Stimulated activated naive CD8-positive, alpha-beta T cell treated with anti-CD3 and anti-CD28 coated beads, Interleukin-15, Interleukin-2, amounts not matched to agents 100 ng/mL and 50 ng/mL, for 24 hours (primary cell): ENCODE measurements around the gene MTCP1.
A peak's percentile ranks its signal among the peaks of the same experiment; 100 is the strongest.

Experiments used
- H3K27ac Mint-ChIP-seq: one replicate; pipeline ENCODE4 v1.8.0; 2021; ENCODE audit warnings: mild to moderate bottlenecking, mixed read lengths
- H3K27me3 Mint-ChIP-seq: one replicate; pipeline ENCODE4 v1.8.0; 2021; ENCODE audit warnings: mixed read lengths
- H3K36me3 Mint-ChIP-seq: one replicate; pipeline ENCODE4 v1.8.0; 2021; ENCODE audit warnings: low read depth, mixed read lengths
- H3K4me1 Mint-ChIP-seq: one replicate; pipeline ENCODE4 v1.8.0; 2021; ENCODE audit warnings: low read depth, mixed read lengths
- H3K4me3 Mint-ChIP-seq: one replicate; pipeline ENCODE4 v1.8.0; 2021; ENCODE audit warnings: mild to moderate bottlenecking, mixed read lengths
- H3K9me3 Mint-ChIP-seq: one replicate; pipeline ENCODE4 v1.8.0; 2021; ENCODE audit warnings: mixed read lengths

Gene MTCP1, protein sequence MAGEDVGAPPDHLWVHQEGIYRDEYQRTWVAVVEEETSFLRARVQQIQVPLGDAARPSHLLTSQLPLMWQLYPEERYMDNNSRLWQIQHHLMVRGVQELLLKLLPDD

DNA sequence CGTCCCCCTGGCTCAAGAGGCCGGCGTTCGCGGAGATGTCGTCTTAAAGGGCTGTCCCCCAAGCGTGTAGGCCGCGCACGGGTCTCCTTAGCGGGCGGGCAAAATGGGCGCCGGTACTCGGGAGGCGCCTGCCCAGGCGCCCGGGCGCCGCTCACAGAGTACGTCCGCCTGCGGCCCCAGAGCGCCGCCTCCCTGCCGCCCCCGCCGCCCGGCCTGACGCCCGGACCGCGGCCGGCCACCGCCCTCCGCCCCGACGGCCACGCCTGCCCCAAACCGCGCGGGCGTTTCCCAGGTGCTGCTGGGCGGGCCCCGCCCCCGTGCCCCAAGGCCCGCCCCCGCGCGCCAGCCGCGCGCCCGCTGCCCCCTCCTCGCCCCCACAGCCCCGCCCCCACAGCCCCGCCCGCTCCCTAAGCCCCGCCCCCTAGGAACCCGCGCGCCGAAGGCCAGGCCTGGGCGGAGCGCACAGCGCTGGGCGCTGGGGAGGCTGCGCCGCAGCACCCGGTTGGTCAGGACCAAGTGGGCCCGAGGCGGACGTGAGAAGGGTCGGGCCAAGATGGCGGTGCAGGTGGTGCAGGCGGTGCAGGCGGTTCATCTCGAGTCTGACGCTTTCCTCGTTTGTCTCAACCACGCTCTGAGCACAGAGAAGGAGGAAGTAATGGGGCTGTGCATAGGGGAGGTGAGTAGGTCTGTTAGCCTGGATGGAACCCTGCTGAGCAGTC, at the start of gene MTCP1, which contains the start of the genes BRCC3 and CMC4:
TSS of gene MTCP1 (minus strand) at position 162 of the 719 bp plus-strand sequence. CDS start 5,126 bp downstream, outside the sequence.
TSS of gene BRCC3 (plus strand) at position 534 of the 719 bp plus-strand sequence. CDS start at position 554, 20 bp downstream.
TSS of gene CMC4 (minus strand) at position 162 of the 719 bp plus-strand sequence. CDS start 7,113 bp downstream, outside the sequence.
- Mint-ChIP-seq H3K36me3 (peaks cover 37% of the 10 kb centered on the region), H3K9me3 (no peaks in the 10 kb centered on the region), H3K4me1 (peaks cover 65% of the 10 kb centered on the region), H3K27ac (peak within 1 kb of the TSS; percentile 90), H3K27me3 (no peaks in the 10 kb centered on the region), H3K4me3 (peak within 1 kb of the TSS; percentile 92)

DNA sequence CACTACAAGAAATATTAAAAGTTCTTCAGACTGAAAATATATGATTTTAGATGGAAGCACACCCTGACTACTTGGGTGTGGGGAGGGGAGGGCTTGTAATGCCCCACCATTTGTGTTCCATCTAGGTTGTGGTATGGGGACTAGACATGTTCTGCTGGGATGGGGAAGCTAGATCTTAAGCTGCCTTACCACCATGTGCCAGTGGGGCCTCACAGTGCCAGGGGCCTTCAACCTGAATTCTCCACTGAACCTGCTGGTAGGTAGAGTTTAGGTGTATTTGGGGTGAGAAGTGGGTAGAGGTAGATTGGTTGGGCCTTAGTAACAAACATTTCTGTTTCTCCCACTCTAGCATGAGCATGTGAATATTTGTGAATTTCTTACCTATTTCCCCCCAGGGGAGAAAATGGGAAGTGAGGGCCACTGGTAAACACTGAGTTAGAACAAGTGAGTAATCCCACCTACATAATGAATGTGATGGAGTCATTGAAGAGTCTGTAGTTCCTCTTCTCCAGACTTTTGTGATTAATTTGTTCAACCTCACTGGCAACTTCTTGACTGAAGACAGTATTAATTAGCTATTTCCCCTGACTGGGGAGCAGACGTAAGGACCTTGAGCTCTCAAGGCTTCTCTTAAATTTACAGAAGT, 44.4 kb upstream of the MTCP1 start:
- Mint-ChIP-seq H3K36me3 (peaks cover 49% of the 10 kb centered on the region), H3K4me1 (no peaks in the 10 kb centered on the region), H3K9me3 (no peaks in the 10 kb centered on the region), H3K27me3 (no peaks in the 10 kb centered on the region), H3K4me3 (no peak overlapping the region), H3K27ac (no peak overlapping the region)

DNA sequence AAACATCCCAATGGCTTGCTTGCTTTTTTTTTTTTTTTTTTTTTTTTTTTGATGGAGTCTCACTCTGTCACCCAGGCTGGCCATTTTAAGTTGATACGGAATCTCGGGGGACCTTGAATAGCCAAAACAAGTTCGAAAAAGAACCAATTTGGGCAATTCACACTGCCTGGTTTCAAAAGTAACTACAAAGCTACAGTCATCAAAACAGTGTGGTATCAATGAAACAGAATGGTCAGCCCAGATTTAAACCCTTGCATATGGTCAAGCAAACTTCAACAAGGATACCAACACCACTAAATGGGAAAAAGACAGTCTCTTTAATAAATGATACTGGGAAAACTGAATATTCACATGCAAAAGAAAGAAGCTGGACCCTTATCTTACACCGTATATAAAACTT, 42.2 kb upstream of the MTCP1 start:
- Mint-ChIP-seq H3K27ac (no peak overlapping the region), H3K9me3 (no peaks in the 10 kb centered on the region), H3K36me3 (peaks cover 52% of the 10 kb centered on the region), H3K4me1 (peaks cover 8% of the 10 kb centered on the region), H3K27me3 (no peaks in the 10 kb centered on the region), H3K4me3 (no peak overlapping the region)

DNA sequence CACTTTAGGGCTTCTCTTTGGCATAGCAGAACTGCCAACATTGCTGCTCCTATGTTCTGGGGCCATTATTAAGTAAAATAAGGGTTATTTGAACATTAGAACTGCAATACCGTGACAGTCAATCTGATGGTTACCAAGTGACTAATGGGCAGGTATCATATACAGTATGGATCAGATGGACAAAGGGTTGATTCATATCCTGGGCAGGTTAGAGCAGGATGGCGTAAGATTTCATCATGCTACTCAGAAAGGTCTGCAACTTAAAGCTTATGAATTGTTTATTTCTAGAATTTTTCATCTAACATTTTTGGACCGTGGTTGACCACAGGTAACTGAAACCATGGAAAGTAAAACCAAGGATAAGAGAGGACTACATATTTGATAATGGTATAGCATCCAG, 41.2 kb upstream of the MTCP1 start:
- no peaks in the 10 kb centered on the region for H3K9me3 Mint-ChIP-seq
- no peak overlapping the region for H3K4me3 Mint-ChIP-seq
- peaks cover 15% of the 10 kb centered on the region for H3K4me1 Mint-ChIP-seq
- H3K27ac Mint-ChIP-seq = no peak overlapping the region
- H3K27me3 Mint-ChIP-seq = no peaks in the 10 kb centered on the region
- peaks cover 60% of the 10 kb centered on the region for H3K36me3 Mint-ChIP-seq

DNA sequence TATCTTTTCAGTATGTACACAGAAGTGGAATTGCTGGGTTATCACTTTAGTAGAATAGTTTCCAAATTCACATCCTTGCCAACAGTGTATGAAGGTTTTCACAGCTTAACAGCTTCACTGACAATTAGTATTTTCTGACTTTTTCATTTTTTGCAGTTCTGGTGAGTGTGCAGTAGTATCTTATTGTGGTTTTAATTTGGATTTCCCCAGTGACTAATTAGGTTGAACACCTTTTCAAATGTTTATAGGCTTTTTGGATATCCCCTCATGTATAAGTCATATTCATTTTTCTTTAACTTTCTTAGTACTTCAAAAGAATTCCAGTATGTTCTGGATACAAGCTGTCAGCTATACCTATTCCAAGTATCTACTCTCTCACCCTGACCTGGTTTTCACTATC, 37.5 kb upstream of the MTCP1 start:
- Mint-ChIP-seq H3K9me3 (no peaks in the 10 kb centered on the region), H3K4me3 (no peak overlapping the region), H3K36me3 (peaks cover 57% of the 10 kb centered on the region), H3K4me1 (peaks cover 21% of the 10 kb centered on the region), H3K27me3 (no peaks in the 10 kb centered on the region), H3K27ac (peak overlapping the region; percentile 21)

DNA sequence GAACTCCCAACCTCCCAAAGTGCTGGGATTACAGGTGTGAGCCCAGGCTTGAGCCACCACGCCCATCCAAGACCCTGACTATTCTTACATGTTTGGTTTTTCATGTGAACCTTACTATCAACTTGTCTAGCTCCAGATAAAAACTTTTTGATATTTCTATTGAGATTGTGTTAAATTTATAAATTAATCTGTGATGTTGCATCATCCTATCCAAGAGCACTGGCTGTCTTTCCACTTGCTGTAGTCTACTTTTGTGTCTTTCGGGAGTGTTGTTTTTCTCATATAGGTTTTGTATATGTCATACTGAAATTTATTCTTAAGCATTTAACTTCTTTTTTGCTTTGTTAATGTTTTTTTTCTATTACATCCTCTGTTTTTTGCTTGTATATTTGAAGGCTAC, 35.0 kb upstream of the MTCP1 start:
- Mint-ChIP-seq H3K27me3 (no peaks in the 10 kb centered on the region), H3K27ac (no peak overlapping the region), H3K36me3 (peaks cover 60% of the 10 kb centered on the region), H3K4me3 (no peak overlapping the region), H3K9me3 (no peaks in the 10 kb centered on the region), H3K4me1 (peaks cover 25% of the 10 kb centered on the region)

DNA sequence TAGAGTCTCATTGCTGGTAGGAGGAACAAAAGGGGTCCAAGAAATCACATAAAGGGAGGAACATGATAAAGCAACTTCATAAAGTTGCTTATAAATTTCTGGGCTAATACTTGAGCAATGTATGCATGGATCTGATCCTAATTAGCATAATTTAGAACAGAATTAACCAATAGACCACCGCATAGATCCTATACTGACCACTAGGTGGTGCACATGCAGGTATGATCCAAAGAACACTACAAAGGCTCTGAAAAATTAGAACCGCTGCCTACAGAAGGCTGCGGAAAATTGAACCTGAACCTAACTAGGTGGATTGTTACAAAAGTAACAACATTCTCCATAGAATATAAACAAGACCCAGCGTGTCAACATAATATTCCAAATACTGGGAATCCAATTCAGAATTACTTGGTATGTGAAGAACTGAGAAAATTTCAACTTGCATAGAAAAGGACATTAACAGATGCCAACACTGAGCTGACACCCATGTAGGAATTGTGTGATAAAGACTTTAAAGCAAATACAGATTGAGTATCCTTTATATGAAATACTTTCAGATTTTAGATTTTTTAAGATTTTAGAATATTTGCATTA, 23.6 kb upstream of the MTCP1 start:
- H3K27me3 Mint-ChIP-seq = no peaks in the 10 kb centered on the region
- H3K9me3 Mint-ChIP-seq = no peaks in the 10 kb centered on the region
- H3K4me3 Mint-ChIP-seq = no peak overlapping the region
- peaks cover 50% of the 10 kb centered on the region for H3K36me3 Mint-ChIP-seq
- H3K4me1 Mint-ChIP-seq = peaks cover 11% of the 10 kb centered on the region
- H3K27ac Mint-ChIP-seq = no peak overlapping the region

DNA sequence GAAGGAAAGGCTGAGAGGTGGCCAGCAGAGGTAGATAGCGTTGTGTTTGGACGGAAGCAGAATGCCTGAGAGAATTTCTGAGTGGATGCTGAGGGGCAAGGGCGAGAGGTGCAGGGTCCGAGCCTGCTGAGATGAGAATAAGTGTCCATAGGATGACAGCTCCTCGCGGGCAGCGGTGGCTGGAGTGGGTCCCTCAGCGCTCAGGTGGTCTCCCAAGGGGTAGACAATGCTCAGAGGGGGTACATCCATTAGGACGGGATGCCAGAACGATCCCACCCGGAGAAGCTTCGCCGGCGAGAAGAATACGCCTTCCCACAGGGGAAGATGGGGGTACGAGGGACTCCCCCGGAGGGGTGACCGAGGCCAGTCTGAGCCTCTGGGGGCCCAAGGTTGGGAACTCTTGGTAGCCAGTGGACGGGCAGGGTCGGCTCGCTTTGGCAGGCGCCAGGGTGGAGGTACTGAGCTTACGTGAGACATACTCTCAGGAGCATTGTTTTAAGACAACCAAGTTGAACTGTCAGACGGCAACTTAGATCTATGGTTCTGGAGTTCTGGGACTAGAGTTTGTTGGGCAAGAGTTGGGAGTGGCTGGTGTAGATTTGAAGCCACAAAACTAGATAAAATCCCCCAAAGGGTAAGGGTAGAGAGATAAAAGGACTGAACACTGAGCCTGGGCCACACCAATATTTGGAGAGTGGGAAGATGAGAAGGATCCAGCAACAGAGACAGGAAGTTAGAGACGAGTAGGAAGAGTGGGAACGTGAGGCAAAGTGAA, 16.2 kb upstream of the MTCP1 start:
- H3K4me3 Mint-ChIP-seq = no peak overlapping the region
- H3K9me3 Mint-ChIP-seq = no peaks in the 10 kb centered on the region
- H3K27me3 Mint-ChIP-seq = no peaks in the 10 kb centered on the region
- peaks cover 7% of the 10 kb centered on the region for H3K4me1 Mint-ChIP-seq
- H3K27ac Mint-ChIP-seq = no peak overlapping the region
- H3K36me3 Mint-ChIP-seq = peaks cover 29% of the 10 kb centered on the region

DNA sequence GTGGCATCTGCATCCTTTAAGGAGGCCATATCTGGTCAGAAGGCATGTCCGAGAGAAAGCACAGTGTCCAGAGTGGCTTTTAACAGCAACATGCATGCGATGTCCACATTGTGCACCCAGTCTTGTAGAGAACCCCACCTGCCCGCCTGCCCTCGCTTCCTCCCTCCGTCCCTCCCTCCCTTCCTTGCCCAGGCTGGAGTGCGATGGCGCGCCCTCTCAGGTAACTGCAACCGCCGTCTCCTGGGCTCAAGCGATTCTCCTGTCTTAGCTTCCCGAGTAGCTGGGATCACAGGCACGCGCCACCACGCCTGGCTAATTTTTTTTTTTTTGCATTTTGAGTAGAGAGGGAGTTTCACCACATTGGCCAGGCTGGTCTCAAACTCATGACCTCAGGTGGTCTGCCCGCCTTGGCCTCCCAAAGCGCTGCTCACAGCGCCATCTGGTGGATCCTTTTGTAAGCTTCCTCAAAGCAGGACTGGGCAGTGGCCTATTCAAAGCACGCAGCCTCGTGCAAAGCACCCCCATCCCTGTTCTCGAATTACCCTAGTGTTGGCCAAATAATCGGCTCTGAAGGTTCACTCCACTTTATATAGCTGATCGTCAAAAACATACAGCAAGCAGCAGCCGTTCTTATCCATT, 15.4 kb upstream of the MTCP1 start:
- H3K36me3 Mint-ChIP-seq = peaks cover 33% of the 10 kb centered on the region

DNA sequence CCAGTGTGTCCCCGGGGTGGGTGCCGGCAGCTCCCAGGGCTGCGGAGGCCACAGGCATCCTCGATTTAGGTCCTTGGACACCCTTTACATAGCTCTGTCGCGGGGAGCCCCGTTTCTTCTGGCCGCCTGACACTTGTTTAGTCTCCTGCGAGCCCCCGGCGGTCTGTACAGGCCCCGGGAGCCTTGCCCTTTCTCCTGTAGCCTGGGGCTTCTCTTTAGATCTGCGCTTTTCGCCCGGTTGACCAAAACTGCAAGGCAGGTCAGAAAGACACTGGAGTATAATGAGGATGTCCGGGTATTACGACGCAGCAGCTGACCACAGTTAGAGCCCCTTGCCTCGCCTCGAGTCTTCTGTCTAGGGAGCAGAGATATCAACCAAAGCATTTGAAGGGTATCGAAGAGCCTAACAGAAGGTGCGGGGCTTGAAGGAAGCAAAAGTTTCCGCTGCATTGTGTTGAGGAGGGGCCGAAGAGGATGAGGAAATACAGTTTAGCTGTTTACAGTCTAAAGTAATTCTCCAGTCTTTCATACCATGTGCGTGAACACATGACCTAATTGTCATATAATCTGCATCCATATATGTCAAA, 851 bp upstream of the MTCP1 start:
- peak overlapping the region; percentile 90 for H3K27ac Mint-ChIP-seq
- H3K4me3 Mint-ChIP-seq = peak overlapping the region; percentile 87
- no peaks in the 10 kb centered on the region for H3K27me3 Mint-ChIP-seq
- H3K9me3 Mint-ChIP-seq = no peaks in the 10 kb centered on the region
- H3K36me3 Mint-ChIP-seq = peaks cover 37% of the 10 kb centered on the region
- H3K4me1 Mint-ChIP-seq = peaks cover 65% of the 10 kb centered on the region

More for the DNA sequence above, 15.4 kb upstream of the MTCP1 start:
- Mint-ChIP-seq H3K4me1 (peaks cover 7% of the 10 kb centered on the region), H3K27me3 (no peaks in the 10 kb centered on the region), H3K27ac (no peak overlapping the region), H3K4me3 (no peak overlapping the region), H3K9me3 (no peaks in the 10 kb centered on the region)

DNA sequence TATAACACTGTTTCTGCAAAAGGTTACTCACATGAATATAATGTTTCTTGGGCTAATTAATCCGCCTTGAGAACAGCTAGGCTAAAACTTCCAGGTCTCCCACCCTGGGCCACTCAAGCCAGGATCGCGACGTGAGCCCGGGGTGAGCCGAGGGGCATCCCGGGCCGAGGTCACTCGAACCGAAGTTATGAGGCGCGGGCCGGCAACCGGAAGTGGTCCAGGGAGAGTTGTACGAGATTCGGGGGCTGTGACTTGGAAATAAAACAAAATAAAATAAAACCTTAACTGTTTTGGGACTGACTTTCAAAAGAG, 317 bp downstream of the MTCP1 start:
- H3K36me3 Mint-ChIP-seq = peaks cover 35% of the 10 kb centered on the region
- H3K4me1 Mint-ChIP-seq = peaks cover 61% of the 10 kb centered on the region
- H3K9me3 Mint-ChIP-seq = no peaks in the 10 kb centered on the region
- no peaks in the 10 kb centered on the region for H3K27me3 Mint-ChIP-seq
- peak overlapping the region; percentile 83 for H3K27ac Mint-ChIP-seq
- peak overlapping the region; percentile 92 for H3K4me3 Mint-ChIP-seq

DNA sequence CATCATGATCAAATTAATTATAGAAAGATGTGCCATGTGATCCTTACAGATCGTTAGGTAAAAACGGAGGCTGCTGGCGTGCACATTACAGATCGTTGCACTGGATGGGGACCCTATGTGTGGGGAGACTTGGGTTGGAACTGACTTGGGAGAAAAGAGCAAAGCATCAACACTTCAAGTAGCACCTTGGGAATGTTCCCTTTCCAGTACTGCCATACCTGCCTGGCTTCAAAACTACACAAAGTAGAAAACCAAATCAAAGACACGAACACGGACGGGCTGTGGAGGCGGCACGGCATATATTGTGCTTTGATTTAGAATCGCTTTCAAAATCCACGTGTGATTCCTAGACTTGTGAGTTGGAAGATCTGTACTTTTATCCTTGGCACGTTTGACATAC, 898 bp downstream of the MTCP1 start:
- peak overlapping the region; percentile 83 for H3K27ac Mint-ChIP-seq
- H3K27me3 Mint-ChIP-seq = no peaks in the 10 kb centered on the region
- H3K4me1 Mint-ChIP-seq = peaks cover 55% of the 10 kb centered on the region
- peak overlapping the region; percentile 92 for H3K4me3 Mint-ChIP-seq
- H3K36me3 Mint-ChIP-seq = peaks cover 29% of the 10 kb centered on the region
- H3K9me3 Mint-ChIP-seq = no peaks in the 10 kb centered on the region

DNA sequence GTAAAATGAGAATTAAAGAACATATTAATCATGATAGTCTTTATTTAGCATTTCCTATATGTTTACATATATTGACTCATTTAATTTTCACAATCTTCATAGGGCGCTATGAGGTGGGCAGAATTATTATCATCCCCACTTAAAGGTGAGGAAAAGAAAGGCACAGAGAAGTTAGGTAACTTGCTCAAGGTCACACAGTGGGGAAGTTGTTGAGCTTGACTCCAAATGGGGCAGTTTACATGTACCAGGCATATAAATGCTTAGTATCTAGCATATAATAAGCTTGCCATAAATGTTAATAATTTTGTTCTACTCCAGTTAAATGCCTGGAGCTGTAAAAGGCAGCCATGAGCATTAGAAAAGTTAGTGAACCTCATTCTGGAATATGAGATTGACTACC, 1.5 kb downstream of the MTCP1 start:
- Mint-ChIP-seq H3K27me3 (no peaks in the 10 kb centered on the region), H3K36me3 (peaks cover 27% of the 10 kb centered on the region), H3K27ac (no peak overlapping the region), H3K4me1 (peaks cover 54% of the 10 kb centered on the region), H3K4me3 (peak overlapping the region; percentile 92), H3K9me3 (no peaks in the 10 kb centered on the region)

DNA sequence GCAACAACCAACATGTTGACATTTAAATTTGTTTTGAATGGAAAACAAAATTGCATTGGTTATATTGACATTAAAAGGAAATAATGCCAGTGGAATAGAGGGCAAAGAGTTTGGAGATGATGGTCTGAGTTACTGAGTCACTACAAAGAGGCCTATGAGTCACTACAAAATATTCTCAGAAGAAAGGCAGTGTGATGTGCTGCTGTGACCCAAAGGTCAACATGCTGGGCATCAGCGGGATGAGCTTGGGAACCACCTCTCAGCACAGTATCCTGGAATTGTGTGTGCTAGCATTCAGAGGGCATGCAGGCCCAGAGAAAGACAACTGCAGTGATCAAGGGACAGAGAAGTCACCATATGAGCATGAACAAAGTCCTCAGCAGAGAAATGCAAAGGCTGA, 2.8 kb downstream of the MTCP1 start:
- Mint-ChIP-seq H3K4me3 (peak overlapping the region; percentile 53), H3K27ac (peak overlapping the region; percentile 71), H3K9me3 (no peaks in the 10 kb centered on the region)

More for the DNA sequence above, 2.8 kb downstream of the MTCP1 start:
- Mint-ChIP-seq H3K36me3 (peaks cover 15% of the 10 kb centered on the region), H3K4me1 (peaks cover 41% of the 10 kb centered on the region), H3K27me3 (no peaks in the 10 kb centered on the region)
